GM23338 (cell line): Measurements from ENCODE around the gene CD83.

Source experiments
- CREB1 ChIP-seq: fragments of 250-450 bp; sonication (Bioruptor Pico); IDR thresholded peaks from 2 replicates; pipeline ENCODE4 v1.5.0; 2020; ENCODE audit warnings: low read depth, mild to moderate bottlenecking, moderate library complexity
- EZH2 ChIP-seq: fragments of 200-600 bp; sonication (generic); IDR thresholded peaks from one replicate; pipeline ENCODE4 v1.8.0; 2017; ENCODE audit warnings: antibody characterized with exemption, mild to moderate bottlenecking, low read depth; ENCODE audit not compliant: unreplicated experiment
- EZH2phosphoT487 ChIP-seq: fragments of 200-600 bp; sonication (generic); IDR thresholded peaks from one replicate; pipeline ENCODE4 v1.8.1; 2018; ENCODE audit warnings: antibody characterized with exemption; ENCODE audit not compliant: unreplicated experiment
- JUNB ChIP-seq: IDR thresholded peaks from one replicate; pipeline ENCODE4 v1.6.1; 2016; ENCODE audit warnings: antibody characterized with exemption; ENCODE audit not compliant: unreplicated experiment
- POLR2AphosphoS5 ChIP-seq: IDR thresholded peaks from 2 replicates; pipeline ENCODE4 v1.6.1; 2016; ENCODE audit warnings: antibody characterized with exemption, low read depth
- STAT1 ChIP-seq: IDR thresholded peaks from one replicate; pipeline ENCODE4 v1.6.1; 2016; ENCODE audit warnings: antibody characterized with exemption; ENCODE audit not compliant: unreplicated experiment
- ZNF114 ChIP-seq: fragments of 250-450 bp; sonication (Bioruptor Pico); IDR thresholded peaks from 2 replicates; pipeline ENCODE4 v1.5.0; 2020; ENCODE audit warnings: mild to moderate bottlenecking, moderate library complexity
- TF ChIP-seq, protein P1 (sequence below), 2 experiments: fragments of 200-600 bp in 1 of 2; sonication (generic) in 1 of 2; conservative IDR thresholded peaks; 2 replicates each; pipeline versions ENCODE4 v1.5.1 to v1.6.1; 2016 to 2017; ENCODE audit warnings: antibody characterized with exemption in 2 of 2, low read depth in 2 of 2, mild to moderate bottlenecking in 2 of 2, moderate library complexity in 1 of 2
- TF ChIP-seq, protein P2 (sequence below): IDR thresholded peaks from one replicate; pipeline ENCODE4 v1.6.1; 2018; ENCODE audit warnings: antibody characterized with exemption; ENCODE audit not compliant: unreplicated experiment
- TF ChIP-seq, protein P3 (sequence below): IDR thresholded peaks from 2 replicates; pipeline ENCODE4 v1.6.1; 2016; ENCODE audit warnings: antibody characterized with exemption

GRCh38 chr6:14107711-14108494 is 9.7 kb upstream of the CD83 start:
- TF ChIP-seq, protein P1, sequence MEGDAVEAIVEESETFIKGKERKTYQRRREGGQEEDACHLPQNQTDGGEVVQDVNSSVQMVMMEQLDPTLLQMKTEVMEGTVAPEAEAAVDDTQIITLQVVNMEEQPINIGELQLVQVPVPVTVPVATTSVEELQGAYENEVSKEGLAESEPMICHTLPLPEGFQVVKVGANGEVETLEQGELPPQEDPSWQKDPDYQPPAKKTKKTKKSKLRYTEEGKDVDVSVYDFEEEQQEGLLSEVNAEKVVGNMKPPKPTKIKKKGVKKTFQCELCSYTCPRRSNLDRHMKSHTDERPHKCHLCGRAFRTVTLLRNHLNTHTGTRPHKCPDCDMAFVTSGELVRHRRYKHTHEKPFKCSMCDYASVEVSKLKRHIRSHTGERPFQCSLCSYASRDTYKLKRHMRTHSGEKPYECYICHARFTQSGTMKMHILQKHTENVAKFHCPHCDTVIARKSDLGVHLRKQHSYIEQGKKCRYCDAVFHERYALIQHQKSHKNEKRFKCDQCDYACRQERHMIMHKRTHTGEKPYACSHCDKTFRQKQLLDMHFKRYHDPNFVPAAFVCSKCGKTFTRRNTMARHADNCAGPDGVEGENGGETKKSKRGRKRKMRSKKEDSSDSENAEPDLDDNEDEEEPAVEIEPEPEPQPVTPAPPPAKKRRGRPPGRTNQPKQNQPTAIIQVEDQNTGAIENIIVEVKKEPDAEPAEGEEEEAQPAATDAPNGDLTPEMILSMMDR (conservative IDR thresholded peaks at IDR 0.05; ENCODE audit: low read depth in 2 of 2), result no peak
- no peak for TF ChIP-seq POLR2AphosphoS5
- no peak for TF ChIP-seq EZH2
- no peak for TF ChIP-seq EZH2phosphoT487
- no peak for TF ChIP-seq CREB1 (CRISPR knock-in tag)
- no peak for TF ChIP-seq JUNB
- TF ChIP-seq, protein P2, sequence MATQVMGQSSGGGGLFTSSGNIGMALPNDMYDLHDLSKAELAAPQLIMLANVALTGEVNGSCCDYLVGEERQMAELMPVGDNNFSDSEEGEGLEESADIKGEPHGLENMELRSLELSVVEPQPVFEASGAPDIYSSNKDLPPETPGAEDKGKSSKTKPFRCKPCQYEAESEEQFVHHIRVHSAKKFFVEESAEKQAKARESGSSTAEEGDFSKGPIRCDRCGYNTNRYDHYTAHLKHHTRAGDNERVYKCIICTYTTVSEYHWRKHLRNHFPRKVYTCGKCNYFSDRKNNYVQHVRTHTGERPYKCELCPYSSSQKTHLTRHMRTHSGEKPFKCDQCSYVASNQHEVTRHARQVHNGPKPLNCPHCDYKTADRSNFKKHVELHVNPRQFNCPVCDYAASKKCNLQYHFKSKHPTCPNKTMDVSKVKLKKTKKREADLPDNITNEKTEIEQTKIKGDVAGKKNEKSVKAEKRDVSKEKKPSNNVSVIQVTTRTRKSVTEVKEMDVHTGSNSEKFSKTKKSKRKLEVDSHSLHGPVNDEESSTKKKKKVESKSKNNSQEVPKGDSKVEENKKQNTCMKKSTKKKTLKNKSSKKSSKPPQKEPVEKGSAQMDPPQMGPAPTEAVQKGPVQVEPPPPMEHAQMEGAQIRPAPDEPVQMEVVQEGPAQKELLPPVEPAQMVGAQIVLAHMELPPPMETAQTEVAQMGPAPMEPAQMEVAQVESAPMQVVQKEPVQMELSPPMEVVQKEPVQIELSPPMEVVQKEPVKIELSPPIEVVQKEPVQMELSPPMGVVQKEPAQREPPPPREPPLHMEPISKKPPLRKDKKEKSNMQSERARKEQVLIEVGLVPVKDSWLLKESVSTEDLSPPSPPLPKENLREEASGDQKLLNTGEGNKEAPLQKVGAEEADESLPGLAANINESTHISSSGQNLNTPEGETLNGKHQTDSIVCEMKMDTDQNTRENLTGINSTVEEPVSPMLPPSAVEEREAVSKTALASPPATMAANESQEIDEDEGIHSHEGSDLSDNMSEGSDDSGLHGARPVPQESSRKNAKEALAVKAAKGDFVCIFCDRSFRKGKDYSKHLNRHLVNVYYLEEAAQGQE, result no peak
- no peak for TF ChIP-seq ZNF114 (CRISPR knock-in tag)
- TF ChIP-seq, protein P3, sequence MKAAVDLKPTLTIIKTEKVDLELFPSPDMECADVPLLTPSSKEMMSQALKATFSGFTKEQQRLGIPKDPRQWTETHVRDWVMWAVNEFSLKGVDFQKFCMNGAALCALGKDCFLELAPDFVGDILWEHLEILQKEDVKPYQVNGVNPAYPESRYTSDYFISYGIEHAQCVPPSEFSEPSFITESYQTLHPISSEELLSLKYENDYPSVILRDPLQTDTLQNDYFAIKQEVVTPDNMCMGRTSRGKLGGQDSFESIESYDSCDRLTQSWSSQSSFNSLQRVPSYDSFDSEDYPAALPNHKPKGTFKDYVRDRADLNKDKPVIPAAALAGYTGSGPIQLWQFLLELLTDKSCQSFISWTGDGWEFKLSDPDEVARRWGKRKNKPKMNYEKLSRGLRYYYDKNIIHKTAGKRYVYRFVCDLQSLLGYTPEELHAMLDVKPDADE, result no peak
- no peak for TF ChIP-seq STAT1
